Medulla oblongata (tissue), 1 donor: ENCODE results near the gene TLR1.
"Not testable (repeated sequence)": the region's sequence is repeated elsewhere in the genome, so short reads cannot be mapped to it uniquely, and the experiment has no call there.

Source experiments
- DNase-seq: peaks from one replicate; pipeline ENCODE4 v3.0.0-alpha.2; 2015; ENCODE audit errors: extremely low spot score

TLR1 gene

GRCh38 chr4:38774181-38774955 is 30.2 kb downstream of the TLR1 start:
- DNase-seq = no peak

DNA sequence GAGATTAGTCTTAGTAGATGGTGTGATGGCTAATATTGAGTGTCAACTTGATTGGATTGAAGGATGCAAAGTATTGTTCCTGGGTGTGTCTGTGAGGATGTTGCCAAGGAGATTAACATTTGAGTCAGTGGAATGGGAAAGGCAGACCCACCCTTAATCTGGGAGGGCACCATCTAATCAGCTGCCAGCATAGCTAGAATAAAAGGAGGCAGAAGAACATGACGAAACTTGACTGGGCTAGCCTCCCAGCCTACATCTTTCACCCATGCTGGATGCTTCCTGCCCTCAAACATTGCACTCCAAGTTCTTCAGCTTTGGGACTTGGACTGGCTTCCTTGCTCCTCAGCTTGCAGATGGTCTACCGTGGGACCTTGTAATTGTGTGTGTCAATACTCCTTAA is 34.3 kb downstream of the TLR1 start:
- not testable (repeated sequence) for DNase-seq

GRCh38 chr4:38769857-38770256 is 34.7 kb downstream of the TLR1 start:
- DNase-seq = no peak

GRCh38 chr4:38769441-38769840 is 35.1 kb downstream of the TLR1 start:
- no peak for DNase-seq

- peak; percentile 53 for DNase-seq
Measured at GRCh38 chr4:38768968-38769394, 35.6 kb downstream of the TLR1 start.

- not testable (repeated sequence) for DNase-seq
Measured at GRCh38 chr4:38766940-38767339, 37.7 kb downstream of the TLR1 start.

DNA sequence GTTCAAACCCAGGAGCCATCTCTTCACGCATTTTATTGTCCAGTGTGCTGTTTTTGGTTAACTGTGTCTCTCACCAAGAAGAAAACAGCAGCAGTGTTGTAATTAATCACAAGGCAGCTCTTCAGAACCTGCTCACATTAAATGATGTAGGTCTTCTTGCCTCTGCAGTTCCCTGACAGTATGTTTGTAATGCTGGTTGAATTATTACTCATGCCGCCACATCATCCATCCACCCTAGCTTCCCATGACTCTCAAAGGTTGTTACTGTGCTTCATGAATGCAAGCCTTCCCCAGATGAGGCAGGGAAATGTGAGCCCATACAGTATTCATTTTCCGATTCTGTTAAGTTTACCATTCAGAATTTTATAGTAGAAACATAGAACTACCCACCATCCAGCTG is 39.2 kb downstream of the TLR1 start:
- no peak for DNase-seq

DNA sequence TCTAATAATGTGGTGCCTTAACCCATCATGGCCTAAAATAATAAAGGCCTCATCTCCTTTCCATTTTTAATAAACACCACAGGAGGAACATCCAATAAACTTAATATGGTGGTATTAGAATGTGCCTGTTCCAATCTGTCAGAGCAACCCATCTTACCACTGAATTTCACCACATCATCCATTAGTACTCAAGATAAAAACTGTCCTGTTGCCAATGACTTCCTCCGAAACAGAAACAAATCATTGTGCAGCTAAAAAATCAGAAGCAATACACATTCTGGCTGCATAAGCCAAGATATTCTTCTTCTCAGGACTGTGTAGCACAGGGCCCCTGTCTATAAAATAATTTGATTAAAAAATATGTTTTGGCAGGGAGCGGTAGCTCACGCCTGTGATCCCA is 40.3 kb downstream of the TLR1 start:
- DNase-seq = no peak

DNA sequence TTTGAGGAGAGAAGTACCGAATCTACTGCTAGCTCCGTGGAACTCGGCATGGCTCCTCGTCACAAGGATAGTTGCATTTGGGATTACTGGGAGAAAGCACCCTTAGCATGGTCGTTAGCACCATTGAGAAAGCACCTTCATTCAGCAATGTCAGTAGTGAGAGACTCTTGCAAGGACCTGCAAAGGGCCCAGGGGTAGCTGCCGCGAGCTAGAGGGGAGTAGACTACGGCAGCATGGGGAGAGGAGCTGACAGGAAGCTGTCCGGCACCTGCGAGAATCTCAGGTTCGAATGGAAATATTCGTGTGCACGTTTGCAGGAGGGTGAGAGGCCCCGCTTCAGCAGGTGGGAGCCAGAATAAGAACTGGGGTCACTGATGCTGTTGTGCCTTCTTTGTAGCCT is 42.0 kb downstream of the TLR1 start:
- no peak for DNase-seq

DNA sequence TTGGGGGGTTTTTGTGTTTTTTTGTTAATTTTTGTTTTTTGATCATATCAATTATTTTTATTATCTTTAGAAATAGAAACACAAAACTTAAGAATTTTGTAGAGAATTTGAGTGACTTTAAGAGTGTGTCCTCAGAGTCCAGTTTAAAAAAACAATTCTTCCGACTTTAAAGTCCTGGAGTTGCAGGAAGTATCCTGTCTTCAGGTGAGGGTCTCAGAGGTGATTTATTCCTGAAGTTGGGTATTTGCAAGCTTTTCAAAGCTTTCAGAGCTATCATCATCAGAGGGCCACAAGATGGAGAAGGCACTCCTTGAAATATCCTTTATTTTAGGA is 44.8 kb downstream of the TLR1 start:
- no peak for DNase-seq

GRCh38 chr4:38759113-38759789 is 45.3 kb downstream of the TLR1 start:
- DNase-seq = peak; percentile 99

DNA sequence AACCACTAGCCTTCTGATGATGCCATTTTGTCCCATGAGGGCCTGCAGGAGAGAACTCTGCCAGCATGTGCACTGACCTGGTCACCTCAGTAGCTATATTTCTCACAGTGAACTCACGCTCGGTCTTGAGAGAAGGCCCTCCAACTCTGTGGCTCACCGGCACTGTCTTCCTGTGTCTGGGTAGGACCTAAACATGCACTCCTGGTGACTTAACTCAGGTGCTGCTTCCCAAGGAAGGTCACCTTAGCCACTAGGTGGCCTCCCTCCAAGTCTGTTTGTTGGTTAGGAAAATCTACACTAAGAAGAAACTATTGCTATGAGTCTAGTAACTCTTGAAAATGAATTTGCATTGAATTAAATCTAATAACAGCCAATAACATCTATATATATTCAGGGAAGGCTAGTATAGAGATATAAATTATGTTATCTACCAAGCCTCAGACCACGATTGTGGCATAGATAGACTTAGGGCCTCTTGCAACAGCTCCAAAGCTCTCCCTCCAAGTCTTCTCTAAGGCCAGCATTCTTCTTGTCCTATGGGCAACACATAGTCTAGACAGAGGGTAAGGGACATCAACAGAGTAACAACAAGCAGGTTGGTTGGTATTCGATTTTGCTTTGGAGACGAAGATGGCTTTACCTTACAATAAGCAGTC is 46.5 kb downstream of the TLR1 start:
- DNase-seq = no peak

DNA sequence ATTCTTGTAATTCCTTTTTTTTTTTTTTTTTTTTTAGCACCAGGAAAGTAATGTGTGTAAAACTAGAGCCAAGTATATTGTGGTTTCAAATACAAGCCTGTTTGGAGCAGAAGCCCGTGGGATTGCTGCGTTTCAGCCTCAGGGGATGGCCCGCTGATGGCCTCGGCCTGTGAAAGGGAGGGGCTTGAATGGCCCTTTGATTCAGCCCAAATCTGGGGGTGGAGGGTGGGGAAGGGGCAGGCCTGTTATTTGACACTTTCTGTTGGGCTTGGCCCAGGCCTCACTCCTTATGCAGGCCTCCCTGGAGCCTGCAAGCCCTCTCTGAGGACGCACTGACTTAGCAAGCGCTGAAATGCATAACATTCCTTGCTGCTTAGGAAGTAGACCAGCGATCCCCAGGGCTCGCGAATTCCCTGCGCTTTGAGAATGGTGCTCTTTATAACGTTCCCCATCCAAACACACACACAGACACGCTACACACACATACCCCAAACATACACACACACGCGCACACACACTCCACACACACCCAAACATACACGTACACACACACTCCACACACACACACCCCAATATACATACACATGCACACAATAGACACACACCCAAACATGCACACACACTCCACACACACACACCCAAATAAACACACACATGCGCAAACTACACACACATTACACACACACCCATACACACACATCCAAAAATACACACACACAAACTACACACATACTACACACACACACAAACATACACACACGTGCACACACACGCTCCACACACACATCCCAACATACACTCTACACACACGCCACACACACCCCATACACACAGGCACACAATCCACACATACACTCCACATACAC is 51.4 kb downstream of the TLR1 start:
- peak; percentile 55 for DNase-seq

GRCh38 chr4:38752372-38752940 is 52.1 kb downstream of the TLR1 start:
- no peak for DNase-seq

DNA sequence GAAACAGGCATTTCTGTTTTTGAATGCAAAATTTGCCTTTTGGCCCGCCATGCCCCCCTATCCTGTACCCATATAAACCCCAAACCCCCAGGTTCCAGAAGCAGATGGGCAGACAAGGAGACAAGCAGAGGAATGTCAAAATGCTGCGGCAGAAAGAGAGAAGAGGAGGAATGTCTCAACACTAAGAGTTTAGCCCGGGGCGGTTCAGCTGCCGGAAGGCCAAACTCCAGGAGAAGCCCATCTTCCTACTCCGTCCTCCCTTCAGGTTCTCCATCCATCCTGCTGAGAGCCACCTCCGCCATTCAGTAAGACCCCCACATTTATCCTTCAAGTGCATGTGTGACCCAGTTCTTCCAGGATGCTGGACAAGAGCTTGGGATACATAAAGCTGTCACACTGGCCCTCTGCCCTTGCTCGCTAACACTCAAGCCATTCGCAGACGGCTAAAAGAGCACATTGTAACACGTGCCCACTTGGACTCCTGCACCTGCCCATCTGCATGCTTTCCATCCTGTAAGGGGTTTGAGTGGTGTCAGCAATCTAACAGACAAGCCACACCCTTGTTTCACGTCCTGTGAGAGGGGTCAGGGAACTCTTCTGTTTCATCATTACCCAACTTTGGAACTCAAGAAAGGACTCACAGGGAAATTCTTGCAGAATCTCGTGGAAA is 53.1 kb downstream of the TLR1 start:
- no peak for DNase-seq

GRCh38 chr4:38749336-38749735 is 55.3 kb downstream of the TLR1 start:
- DNase-seq = no peak

DNA sequence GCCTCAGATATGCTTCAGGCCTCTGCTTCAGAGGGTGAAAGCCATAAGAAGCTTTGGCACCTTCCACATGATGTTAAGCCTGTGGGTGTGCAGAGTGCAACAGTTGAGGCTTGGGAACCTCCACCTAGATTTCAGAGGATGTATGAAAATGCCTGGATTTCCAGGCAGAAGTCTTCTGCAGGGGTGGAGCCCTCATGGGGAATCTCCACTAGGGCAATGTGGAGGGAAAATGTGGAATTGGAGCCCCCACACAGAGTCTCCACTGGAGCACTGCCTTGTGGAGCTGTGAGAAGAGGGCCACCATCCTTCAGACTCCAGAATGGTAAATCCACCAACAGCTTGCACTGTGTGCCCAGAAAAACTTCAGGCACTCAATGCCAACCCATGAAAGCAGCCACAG is 57.0 kb downstream of the TLR1 start:
- no peak for DNase-seq
